Gastroesophageal sphincter (tissue), 4 donors: ENCODE data around the gene COL11A2. TPM values are rescaled to one million over a fixed set of nuclear protein-coding genes. Genes with fewer than 3 reads are reported as not detected.

Source experiments
- ATAC-seq: fragments of 150-250 bp; one replicate; pipeline ENCODE4 v1.9.1; 2016; ENCODE audit warnings: mild to moderate bottlenecking, moderate library complexity
- H3K27ac ChIP-seq, 4 donors: fragments of 200-600 bp; sonication (generic) in 3 of 4; 1 replicate in 3 of 4; 2 replicates in 1 of 4; pipeline ENCODE4 v1.5.1; 2016 to 2019
- H3K27me3 ChIP-seq: fragments of 200-600 bp; sonication (generic); one replicate; pipeline ENCODE4 v1.5.1; 2019
- H3K36me3 ChIP-seq, 2 donors: fragments of 200-600 bp; sonication (generic); one replicate each; pipeline ENCODE4 v1.5.1; 2019; ENCODE audit warnings: control low read depth in 1 of 2
- H3K4me1 ChIP-seq, 3 donors: fragments of 200-600 bp; sonication (generic); 1 replicate in 2 of 3; 2 replicates in 1 of 3; pipeline ENCODE4 v1.5.1; 2016 to 2019; ENCODE audit warnings: control low read depth in 2 of 3
- H3K4me3 ChIP-seq, 2 donors: fragments of 200-600 bp; sonication (generic); one replicate each; pipeline ENCODE4 v1.5.1; 2019; ENCODE audit warnings: mild to moderate bottlenecking in 1 of 2, moderate library complexity in 1 of 2
- H3K9me3 ChIP-seq, 3 donors: fragments of 200-600 bp; sonication (generic); one replicate each; pipeline ENCODE4 v1.5.1; 2017 to 2019; ENCODE audit warnings: control low read depth in 2 of 3
- EP300 ChIP-seq: sonication (generic); formaldehyde crosslinking; IDR thresholded peaks from one replicate; pipeline ENCODE4 v1.6.1; 2017; ENCODE audit warnings: antibody characterized with exemption, mild to moderate bottlenecking
- POLR2A ChIP-seq, 2 donors: fragments of 450-650 bp; IDR thresholded peaks; one replicate each; pipeline ENCODE4 v1.6.1; 2017; ENCODE audit warnings: antibody characterized with exemption in 2 of 2, mild to moderate bottlenecking in 2 of 2, moderate library complexity in 1 of 2
- POLR2AphosphoS5 ChIP-seq: sonication (generic); formaldehyde crosslinking; IDR thresholded peaks from one replicate; pipeline ENCODE4 v1.6.1; 2017; ENCODE audit warnings: antibody characterized with exemption
- WGBS, 2 donors: methylation state at CpG; one replicate each; pipeline ENCODE4 v1.1.5; 2018; ENCODE audit warnings: low coverage in 1 of 2; 5-methylcytosine and 5-hydroxymethylcytosine counted together
- total RNA-seq, 4 donors: library from RNA; depleted of rRNA; stranded (reverse); fragments of >200 nt; gene quantifications; one replicate each; pipeline ENCODE4 v1.1.0, GENCODE V29; 2016
- TF ChIP-seq, protein P1 (sequence below), 4 experiments: fragments of 200-600 bp in 2 of 4; fragments of 450-650 bp in 2 of 4; sonication (generic) in 1 of 4; IDR thresholded peaks; one replicate each; pipeline ENCODE4 v1.5.1; 2017 to 2019; ENCODE audit warnings: antibody characterized with exemption in 4 of 4, mild to moderate bottlenecking in 2 of 4, moderate library complexity in 2 of 4

The COL11A2 gene
- total RNA-seq, 4 donors from 2014 or later: 0.35 to 1.4 (median 0.45) TPM

DNA sequence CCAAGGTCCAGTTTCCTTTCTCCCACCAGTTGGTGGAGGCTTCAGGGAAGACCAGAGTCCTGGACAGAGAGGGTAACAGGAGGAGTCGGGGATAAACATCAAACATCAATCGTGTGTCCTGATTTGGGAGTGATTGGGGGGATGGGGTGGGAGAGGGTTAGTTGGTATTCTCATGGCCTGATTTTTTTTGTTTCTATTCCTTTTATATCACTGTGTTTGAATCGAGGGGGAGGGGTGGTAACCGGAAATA is 11.8 kb upstream of the COL11A2 start:
- Histone ChIP-seq H3K27ac (peak overlapping the region in 2 of 4 donors; percentile 76 to 78), H3K4me3 (peak overlapping the region in 1 of 2 donors; percentile 74), H3K27me3 (no peaks in the 10 kb centered on the region), H3K4me1 (peaks cover 10 to 76% (median 32%) of the 10 kb centered on the region in 3 donors), H3K9me3 (no peaks in the 10 kb centered on the region), H3K36me3 (peaks cover 0 to 23% of the 10 kb centered on the region in 2 donors)
- 4% methylated on average over 4 of the region's 4 CpGs; no CpG with 5 or more reads in 1 of the 2 donors for WGBS, 2 donors
- TF ChIP-seq POLR2AphosphoS5: no peak
- TF ChIP-seq, protein P1, sequence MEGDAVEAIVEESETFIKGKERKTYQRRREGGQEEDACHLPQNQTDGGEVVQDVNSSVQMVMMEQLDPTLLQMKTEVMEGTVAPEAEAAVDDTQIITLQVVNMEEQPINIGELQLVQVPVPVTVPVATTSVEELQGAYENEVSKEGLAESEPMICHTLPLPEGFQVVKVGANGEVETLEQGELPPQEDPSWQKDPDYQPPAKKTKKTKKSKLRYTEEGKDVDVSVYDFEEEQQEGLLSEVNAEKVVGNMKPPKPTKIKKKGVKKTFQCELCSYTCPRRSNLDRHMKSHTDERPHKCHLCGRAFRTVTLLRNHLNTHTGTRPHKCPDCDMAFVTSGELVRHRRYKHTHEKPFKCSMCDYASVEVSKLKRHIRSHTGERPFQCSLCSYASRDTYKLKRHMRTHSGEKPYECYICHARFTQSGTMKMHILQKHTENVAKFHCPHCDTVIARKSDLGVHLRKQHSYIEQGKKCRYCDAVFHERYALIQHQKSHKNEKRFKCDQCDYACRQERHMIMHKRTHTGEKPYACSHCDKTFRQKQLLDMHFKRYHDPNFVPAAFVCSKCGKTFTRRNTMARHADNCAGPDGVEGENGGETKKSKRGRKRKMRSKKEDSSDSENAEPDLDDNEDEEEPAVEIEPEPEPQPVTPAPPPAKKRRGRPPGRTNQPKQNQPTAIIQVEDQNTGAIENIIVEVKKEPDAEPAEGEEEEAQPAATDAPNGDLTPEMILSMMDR (IDR thresholded peaks at IDR 0.05): no peak
- no peak for TF ChIP-seq EP300
- no peak for TF ChIP-seq POLR2A (IDR thresholded peaks at IDR 0.05)
- no peak for ATAC-seq

DNA sequence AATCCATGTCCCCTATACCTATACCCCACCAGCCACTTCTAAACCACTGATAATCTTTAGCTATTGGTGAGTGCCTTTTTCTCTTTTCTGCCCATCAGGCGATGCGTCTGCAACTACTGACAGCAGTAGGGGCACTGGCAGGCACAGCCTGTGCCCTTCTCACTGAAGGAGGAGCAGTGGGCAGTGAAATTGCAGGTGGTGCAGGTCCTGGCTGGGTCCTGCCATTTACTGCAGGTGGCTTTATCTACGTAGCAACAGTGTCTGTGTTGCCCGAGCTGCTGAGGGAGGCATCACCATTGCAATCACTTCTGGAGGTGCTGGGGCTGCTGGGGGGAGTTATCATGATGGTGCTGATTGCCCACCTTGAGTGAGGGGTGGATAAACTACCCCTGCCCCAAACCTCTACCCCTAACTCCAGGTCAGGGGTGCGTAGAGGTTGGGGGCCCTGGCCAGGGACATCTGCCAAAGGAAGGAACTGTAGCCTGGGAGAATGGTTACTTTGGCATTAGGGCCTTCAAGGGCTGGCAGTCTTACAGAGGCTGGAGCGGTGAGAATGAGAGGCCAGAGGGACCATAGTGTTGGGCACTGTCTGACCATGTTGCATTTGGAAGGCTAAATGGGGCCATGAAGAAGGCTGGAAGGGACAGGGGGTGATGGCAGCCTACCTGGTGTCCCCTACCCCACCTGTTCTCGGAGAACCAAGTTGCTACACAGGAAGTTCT is 11.3 kb upstream of the COL11A2 start:
- ATAC-seq: no peak
- WGBS, 2 donors: 80% methylated on average over 4 of the region's 7 CpGs; no CpG with 5 or more reads in 1 of the 2 donors
- Histone ChIP-seq H3K27ac (peak overlapping the region in 2 of 4 donors; percentile 76 to 78), H3K9me3 (no peaks in the 10 kb centered on the region), H3K36me3 (peaks cover 0 to 23% of the 10 kb centered on the region in 2 donors), H3K27me3 (no peaks in the 10 kb centered on the region), H3K4me1 (peaks cover 13 to 76% (median 34%) of the 10 kb centered on the region in 3 donors), H3K4me3 (no peak overlapping the region)
- TF ChIP-seq POLR2A (IDR thresholded peaks at IDR 0.05): no peak
- no peak for TF ChIP-seq POLR2AphosphoS5
- TF ChIP-seq, protein P1 (IDR thresholded peaks at IDR 0.05): no peak
- no peak for TF ChIP-seq EP300

DNA sequence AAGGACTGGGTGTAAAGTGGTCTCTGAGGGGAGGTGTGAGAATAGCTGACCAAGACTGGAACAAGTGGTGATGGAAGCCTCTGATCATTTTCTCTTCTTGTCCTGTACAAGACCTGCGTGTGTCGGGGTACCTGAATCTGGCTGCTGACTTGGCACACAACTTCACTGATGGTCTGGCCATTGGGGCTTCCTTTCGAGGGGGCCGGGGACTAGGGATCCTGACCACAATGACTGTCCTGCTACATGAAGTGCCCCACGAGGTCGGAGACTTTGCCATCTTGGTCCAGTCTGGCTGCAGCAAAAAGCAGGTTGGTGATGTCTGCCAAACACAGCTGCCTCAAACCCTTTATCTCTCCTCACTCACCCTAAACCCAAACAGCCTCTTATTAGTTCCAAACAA is 10.5 kb upstream of the COL11A2 start:
- WGBS, 2 donors: 75 to 96% methylated on average over 2 to 4 of the region's 6 CpGs

DNA sequence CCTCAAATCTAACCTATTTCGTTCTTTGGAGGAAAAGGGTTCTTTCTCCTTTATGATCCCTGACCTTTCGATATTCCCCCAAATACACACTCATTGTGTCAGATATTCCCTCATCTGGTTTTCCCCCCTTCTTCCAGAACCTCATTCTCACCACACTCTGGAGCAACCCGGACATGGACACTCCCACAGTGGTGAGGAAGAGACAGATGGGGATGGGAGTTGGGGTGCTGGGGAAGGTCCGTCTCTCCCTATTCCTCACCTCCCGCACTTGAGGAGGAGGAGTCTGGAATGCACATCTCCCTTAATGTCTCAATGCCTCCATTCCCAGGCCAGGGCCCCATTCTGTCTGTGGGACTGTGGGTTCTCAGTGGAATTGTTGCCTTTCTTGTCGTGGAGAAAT is 9.7 kb upstream of the COL11A2 start:
- peak overlapping the region in 2 of 4 donors; percentile 94 to 96 for H3K27ac ChIP-seq
- no peak for ATAC-seq
- H3K36me3 ChIP-seq: peaks cover 0 to 32% of the 10 kb centered on the region in 2 donors
- no peaks in the 10 kb centered on the region for H3K27me3 ChIP-seq
- WGBS, 2 donors: 69 to 83% methylated on average over 1 to 6 of the region's 6 CpGs
- H3K9me3 ChIP-seq: no peaks in the 10 kb centered on the region
- H3K4me1 ChIP-seq: peaks cover 13 to 80% (median 30%) of the 10 kb centered on the region in 3 donors
- no peak for TF ChIP-seq POLR2A (IDR thresholded peaks at IDR 0.05)
- TF ChIP-seq EP300: no peak
- TF ChIP-seq, protein P1 (IDR thresholded peaks at IDR 0.05): no peak
- TF ChIP-seq POLR2AphosphoS5: no peak
- H3K4me3 ChIP-seq: peak overlapping the region in 1 of 2 donors; percentile 95

More for the DNA sequence above, 10.5 kb upstream of the COL11A2 start:
- H3K4me1 ChIP-seq: peaks cover 13 to 81% (median 34%) of the 10 kb centered on the region in 3 donors
- TF ChIP-seq EP300: no peak
- TF ChIP-seq, protein P1 (IDR thresholded peaks at IDR 0.05): no peak
- TF ChIP-seq POLR2AphosphoS5: no peak
- no peak for TF ChIP-seq POLR2A (IDR thresholded peaks at IDR 0.05)
- H3K36me3 ChIP-seq: peaks cover 0 to 23% of the 10 kb centered on the region in 2 donors
- H3K4me3 ChIP-seq: no peak overlapping the region
- H3K9me3 ChIP-seq: no peaks in the 10 kb centered on the region
- no peak for ATAC-seq
- H3K27me3 ChIP-seq: no peaks in the 10 kb centered on the region
- no peak overlapping the region for H3K27ac ChIP-seq

DNA sequence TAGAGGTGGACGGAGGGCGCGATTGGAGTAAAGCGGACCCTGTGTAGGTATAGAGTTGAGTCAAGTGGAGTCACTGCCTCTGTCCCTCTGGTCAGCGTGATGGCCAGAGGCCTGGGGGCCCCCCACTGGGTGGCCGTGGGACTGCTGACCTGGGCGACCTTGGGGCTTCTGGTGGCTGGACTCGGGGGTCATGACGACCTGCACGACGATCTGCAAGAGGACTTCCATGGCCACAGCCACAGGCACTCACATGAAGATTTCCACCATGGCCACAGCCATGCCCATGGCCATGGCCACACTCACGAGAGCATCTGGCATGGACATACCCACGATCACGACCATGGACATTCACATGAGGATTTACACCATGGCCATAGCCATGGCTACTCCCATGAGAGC is 8.9 kb upstream of the COL11A2 start:
- TF ChIP-seq POLR2A (IDR thresholded peaks at IDR 0.05): no peak
- TF ChIP-seq, protein P1 (IDR thresholded peaks at IDR 0.05): no peak
- TF ChIP-seq EP300: no peak
- TF ChIP-seq POLR2AphosphoS5: no peak
- 0% methylated on average over 7 of the region's 14 CpGs; no CpG with 5 or more reads in 1 of the 2 donors for WGBS, 2 donors
- Histone ChIP-seq H3K27me3 (no peaks in the 10 kb centered on the region), H3K4me1 (peaks cover 13 to 74% (median 30%) of the 10 kb centered on the region in 3 donors), H3K27ac (peak overlapping the region; percentile 56 to 96 (median 94)), H3K4me3 (peak overlapping the region; percentile 76 to 95), H3K9me3 (no peaks in the 10 kb centered on the region), H3K36me3 (peaks cover 0 to 39% of the 10 kb centered on the region in 2 donors)
- no peak for ATAC-seq
